K562 (cell line): Measurements from ENCODE around the gene POGLUT2. TPM values are rescaled to one million over a fixed set of nuclear protein-coding genes. Genes with fewer than 3 reads are reported as not detected.

ENCODE experiments used
- AFF4 ChIP-seq: sonication (generic); formaldehyde crosslinking; IDR thresholded peaks from 2 replicates; pipeline ENCODE4 v1.8.0; 2023; ENCODE audit warnings: mild to moderate bottlenecking, missing genetic modification reagents
- BCLAF1 ChIP-seq, 2 experiments: fragments of 450-650 bp in 1 of 2; IDR thresholded peaks; 2 replicates each; pipeline ENCODE4 v1.6.1; 2011 to 2017; ENCODE audit warnings: low read depth in 2 of 2, antibody characterized with exemption in 1 of 2, borderline replicate concordance in 1 of 2, low read length in 1 of 2, mild to moderate bottlenecking in 1 of 2, mixed read lengths in 1 of 2; ENCODE audit not compliant: control insufficient read depth in 1 of 2
- BRF2 ChIP-seq: IDR thresholded peaks from 3 replicates; pipeline ENCODE4 v1.6.1; 2011; ENCODE audit warnings: borderline replicate concordance, mild to moderate bottlenecking; ENCODE audit not compliant: insufficient read length, insufficient read depth
- KLF1 ChIP-seq: fragments of 450-650 bp; IDR thresholded peaks from 2 replicates; pipeline ENCODE4 v1.6.1; 2016; ENCODE audit warnings: missing genetic modification characterization, missing compliant biosample characterization
- POLR2AphosphoS2 ChIP-seq: IDR thresholded peaks from 2 replicates; pipeline ENCODE4 v1.6.1; 2012; ENCODE audit warnings: low read length, improper control_type of control experiment
- SETDB1 ChIP-seq: IDR thresholded peaks from one replicate; pipeline ENCODE4 v1.6.1; 2012; ENCODE audit warnings: low read length, control low read depth, inconsistent platforms
- TOE1 ChIP-seq, 2 experiments: fragments of 450-650 bp in 1 of 2; sonication (generic) in 1 of 2; formaldehyde crosslinking in 1 of 2; IDR thresholded peaks; 2 replicates each; pipeline versions ENCODE4 v1.7.1 to v1.8.0; 2016 to 2022; ENCODE audit warnings: borderline replicate concordance in 2 of 2, mild to moderate bottlenecking in 2 of 2, antibody characterized with exemption in 1 of 2, inconsistent platforms in 1 of 2, low read depth in 1 of 2, missing genetic modification reagents in 1 of 2, moderate library complexity in 1 of 2
- ZBTB11 ChIP-seq, 3 experiments: fragments of 200-800 bp in 1 of 3; fragments of 250-450 bp in 1 of 3; fragments of 450-650 bp in 1 of 3; sonication (Bioruptor Pico) in 1 of 3; sonication (Bioruptor generic) in 1 of 3; formaldehyde crosslinking in 1 of 3; IDR thresholded peaks; 2 replicates each; pipeline versions ENCODE4 v1.6.1 to v1.8.0; 2016 to 2022; ENCODE audit warnings: mild to moderate bottlenecking in 2 of 3, missing genetic modification characterization in 2 of 3, missing compliant biosample characterization in 1 of 3, moderate library complexity in 1 of 3
- ZFP36 ChIP-seq: fragments of 150-350 bp; IDR thresholded peaks from 2 replicates; pipeline ENCODE4 v1.6.1; 2018; ENCODE audit warnings: low read length, low read depth; ENCODE audit not compliant: partially characterized antibody
- ZNF449 ChIP-seq: fragments of 250-450 bp; sonication (Bioruptor Pico); IDR thresholded peaks from 2 replicates; pipeline ENCODE4 v1.8.0; 2022; ENCODE audit warnings: moderate library complexity, mild to moderate bottlenecking, inconsistent platforms
- polyA plus RNA-seq, 8 experiments: library from polyadenylated mRNA; depleted of rRNA in 4 of 8; stranded (reverse) in 5 of 8; unstranded in 3 of 8; fragments of >200 nt; fragmentation: Nextera tagmentation in 2 of 8; fragmentation: Illumina TruSeq in 1 of 8; extraction: Ambion mirVana in 2 of 8; extraction: Trizol in 1 of 8; gene quantifications; 2 replicates each; pipeline versions ENCODE4 v1.2.1 to v1.2.3, GENCODE V29; 2011 to 2014; ENCODE audit warnings: inconsistent platforms in 1 of 8, missing spikeins in 1 of 8
- total RNA-seq, 7 experiments: library from RNA; depleted of rRNA in 6 of 7; stranded (reverse); fragments of >200 nt in 6 of 7; fragmentation: Illumina TruSeq in 2 of 7; extraction: Trizol in 2 of 7; gene quantifications; 2 replicates each; pipeline versions ENCODE4 v1.2.1 to v1.2.3, GENCODE V29; 2011 to 2021; ENCODE audit warnings: low replicate concordance in 1 of 7

POGLUT2 gene
- total and polyA plus RNA-seq, 9 of the 15 experiments (the other 6 are each of a cell fraction or from before 2014, with no cell fraction given) = 3.8 to 11.8 (median 10.8) TPM

GRCh38 chr13:102845630-102846260 lies 47.0 kb upstream of the POGLUT2 start, which contains the start of gene ERCC5 (continued):
- peak; percentile 88 for TF ChIP-seq TOE1 (IDR thresholded peaks at IDR 0.05; ENCODE audit: borderline replicate concordance)
- TF ChIP-seq TOE1 (CRISPR knock-in tag; IDR thresholded peaks at IDR 0.05; ENCODE audit: borderline replicate concordance, low read depth) = no peak
- no peak for TF ChIP-seq BRF2
- TF ChIP-seq AFF4 (CRISPR knock-in tag) = peak; percentile 55; the same call in 1 of the 2 replicates
- peak; percentile 55 for TF ChIP-seq SETDB1
- TF ChIP-seq POLR2AphosphoS2 = peak; percentile 80; the same call in 1 of the 2 replicates
- no peak for TF ChIP-seq ZNF449 (CRISPR knock-in tag)
- TF ChIP-seq BCLAF1 (IDR thresholded peaks at IDR 0.05; ENCODE audit: borderline replicate concordance in 1 of 2, control insufficient read depth in 1 of 2, low read depth in 2 of 2, low read length in 1 of 2) = peak in 1 of 2 experiments; percentile 54; a peak in 1 of 4 replicates
- TF ChIP-seq KLF1 (tag) = peak; percentile 49; the same call in 1 of the 2 replicates
- peak; percentile 27 for TF ChIP-seq ZFP36
- peak in 2 of 3 experiments; percentile 31 to 87; a peak in 4 of 6 replicates for TF ChIP-seq ZBTB11 (CRISPR knock-in tag; IDR thresholded peaks at IDR 0.05)
